Lower lobe of right lung (tissue), 2 donors: ENCODE results near the gene DNAJA2. TPM values are rescaled to one million over a fixed set of nuclear protein-coding genes. Genes with fewer than 3 reads are reported as not detected.

Experiments used
- ATAC-seq, 2 donors: fragments of 200-7000 bp; cut with Tn5 transposase; one replicate each; pipeline ENCODE4 v1.9.1; 2020 to 2022; ENCODE audit warnings: mild to moderate bottlenecking in 2 of 2, moderate library complexity in 2 of 2
- DNase-seq: peaks from one replicate; pipeline ENCODE4 v3.0.0-alpha.2; 2020
- H3K27ac ChIP-seq: fragments of 200-600 bp; one replicate; pipeline ENCODE4 v1.8.0; 2022
- H3K27me3 ChIP-seq: fragments of 200-600 bp; one replicate; pipeline ENCODE4 v1.8.0; 2022; ENCODE audit warnings: low read depth
- H3K36me3 ChIP-seq: fragments of 200-600 bp; one replicate; pipeline ENCODE4 v1.8.0; 2022; ENCODE audit warnings: mild to moderate bottlenecking
- H3K4me1 ChIP-seq: fragments of 200-600 bp; one replicate; pipeline ENCODE4 v1.8.0; 2022
- H3K4me3 ChIP-seq: fragments of 200-600 bp; one replicate; pipeline ENCODE4 v1.8.0; 2022; ENCODE audit warnings: mild to moderate bottlenecking
- H3K9me3 ChIP-seq: fragments of 200-600 bp; one replicate; pipeline ENCODE4 v1.8.0; 2022
- CTCF ChIP-seq: fragments of 200-600 bp; IDR thresholded peaks from one replicate; pipeline ENCODE4 v1.8.0; 2022; ENCODE audit warnings: antibody characterized with exemption, mild to moderate bottlenecking
- intact Hi-C: fragments of 100-400 bp; cut with DNase I; formaldehyde crosslinking; loops from one replicate; pipeline ENCODE4 v1.11.0; 2022
- total RNA-seq: library from RNA; stranded (reverse); fragmentation: NEBNext Ultra II Directional; extraction: Animal tissue kit (Norgen Biotek cat#: 25700); gene quantifications from one replicate; pipeline ENCODE4 v1.2.1, GENCODE V29; 2021
- donor health status: DM: no; HTN: yes; CAD: no; lungs with severe emphysema.

DNAJA2 gene
- total RNA-seq, 1 donor from 2014 or later, result 53.1 TPM

- ATAC-seq (no peak), DNase-seq (no peak)
- no peak for TF ChIP-seq CTCF
- H3K27ac ChIP-seq, result no peak overlapping the region
- no peaks in the 10 kb centered on the region for H3K9me3 ChIP-seq
- H3K4me1 ChIP-seq, result no peaks in the 10 kb centered on the region
- H3K27me3 ChIP-seq, result no peaks in the 10 kb centered on the region
- no peaks in the 10 kb centered on the region for H3K36me3 ChIP-seq
- intact Hi-C loops, result no loop called here
- H3K4me3 ChIP-seq, result no peak overlapping the region
Observed at GRCh38 chr16:46911038-46911437, 62.4 kb downstream of the DNAJA2 start.

- Histone ChIP-seq H3K9me3 (no peaks in the 10 kb centered on the region), H3K36me3 (no peaks in the 10 kb centered on the region), H3K4me3 (no peak overlapping the region), H3K27ac (no peak overlapping the region), H3K4me1 (no peaks in the 10 kb centered on the region), H3K27me3 (no peaks in the 10 kb centered on the region)
- peak; percentile 75 for TF ChIP-seq CTCF
- ATAC-seq (peak; percentile 46 to 77), DNase-seq (no peak)
- intact Hi-C loops, result loop anchor here (5.0 kb wide), 1 partner anchor 56 kb away; no protein-coding TSS in a partner anchor
Observed at GRCh38 chr16:46908540-46909372, 64.7 kb downstream of the DNAJA2 start.

GRCh38 chr16:46907061-46907774, 66.3 kb downstream of the DNAJA2 start:
- DNase-seq, result no peak
- Histone ChIP-seq H3K27ac (no peak overlapping the region), H3K4me1 (no peaks in the 10 kb centered on the region), H3K9me3 (no peaks in the 10 kb centered on the region), H3K27me3 (no peaks in the 10 kb centered on the region), H3K4me3 (no peak overlapping the region), H3K36me3 (no peaks in the 10 kb centered on the region)
- no peak for ATAC-seq
- intact Hi-C loops, result loop anchor here (5.0 kb wide), 1 partner anchor 55 kb away; no protein-coding TSS in a partner anchor
- no peak for TF ChIP-seq CTCF

- no peaks in the 10 kb centered on the region for H3K27me3 ChIP-seq
- ATAC-seq, result no peak
- H3K9me3 ChIP-seq, result no peaks in the 10 kb centered on the region
- H3K4me1 ChIP-seq, result no peaks in the 10 kb centered on the region
- no peak for DNase-seq
- intact Hi-C loops, result loop anchor here (5.0 kb wide), 1 partner anchor 54 kb away; no protein-coding TSS in a partner anchor
- no peak for TF ChIP-seq CTCF
- H3K36me3 ChIP-seq, result no peaks in the 10 kb centered on the region
- H3K27ac ChIP-seq, result no peak overlapping the region
- no peak overlapping the region for H3K4me3 ChIP-seq
Observed at GRCh38 chr16:46906360-46907060, 67.0 kb downstream of the DNAJA2 start.

Other genes starting within 250 kb of the DNAJA2 start
- 2.0 TPM for gene MYLK3, start 225.3 kb downstream of the DNAJA2 start, total RNA-seq
- 5.8 TPM for gene C16orf87, start 142.5 kb downstream of the DNAJA2 start, total RNA-seq
- gene GPT2, start 89.3 kb downstream of the DNAJA2 start, total RNA-seq, result 4.8 TPM
- gene NETO2, start 170.3 kb upstream of the DNAJA2 start, total RNA-seq, result 18.7 TPM